GM19324 (cell line): ENCODE results near the gene AJM1.
"Not testable (repeated sequence)": the region's sequence is repeated elsewhere in the genome, so short reads cannot be mapped to it uniquely, and the experiment has no call there.

ENCODE experiments used
- ATAC-seq: cut with Tn5 transposase; IDR thresholded peaks from one replicate; pipeline ENCODE4 v1.9.1; 2021; ENCODE audit warnings: mild to moderate bottlenecking, moderate library complexity; ENCODE audit not compliant: unreplicated experiment, low FRiP score

Gene AJM1

GRCh38 chr9:136843159-136843800 lies 1.0 kb downstream of the AJM1 start:
- not testable (repeated sequence) for ATAC-seq

GRCh38 chr9:136843801-136844740 lies 1.8 kb downstream of the AJM1 start:
- ATAC-seq, result not testable (repeated sequence)

- ATAC-seq, result no peak
Measured at GRCh38 chr9:136844761-136845464, 2.6 kb downstream of the AJM1 start.

- ATAC-seq, result no peak
Measured at GRCh38 chr9:136845465-136846260, 3.4 kb downstream of the AJM1 start.

- no peak for ATAC-seq
Measured at GRCh38 chr9:136846376-136847087, 4.3 kb downstream of the AJM1 start.

- no peak for ATAC-seq
Measured at GRCh38 chr9:136847088-136847825, 5.0 kb downstream of the AJM1 start.

GRCh38 chr9:136847826-136848392 lies 5.6 kb downstream of the AJM1 start:
- no peak for ATAC-seq

GRCh38 chr9:136848393-136849037 lies 6.2 kb downstream of the AJM1 start:
- ATAC-seq, result no peak

GRCh38 chr9:136849038-136849959 lies 7.0 kb downstream of the AJM1 start, which contains the start of gene PHPT1:
PHPT1 (plus strand) TSS chr9:136849409; CDS start chr9:136849431, 22 bp downstream.
- ATAC-seq, result peak; percentile 84

GRCh38 chr9:136849960-136850865 lies 7.9 kb downstream of the AJM1 start:
- no peak for ATAC-seq

GRCh38 chr9:136850866-136851775 lies 8.8 kb downstream of the AJM1 start:
- no peak for ATAC-seq

GRCh38 chr9:136851941-136852663 lies 9.8 kb downstream of the AJM1 start, which contains the start of gene MAMDC4:
MAMDC4 (plus strand) TSS chr9:136852346; CDS start chr9:136852417, 71 bp downstream.
- ATAC-seq, result no peak

GRCh38 chr9:136852664-136853595 lies 10.7 kb downstream of the AJM1 start:
- ATAC-seq, result no peak
